ENCODE results near the gene RPS4Y2. TPM values are rescaled to one million over a fixed set of nuclear protein-coding genes. Genes with fewer than 3 reads are reported as not detected.
A peak's percentile ranks its signal among the peaks of the same experiment; 100 is the strongest.

The RPS4Y2 gene
- total and polyA plus RNA-seq, 2 donors (not counting 1 experiment from before 2014, with no cell fraction given), result 0.49 TPM; not detected in 1

DNA sequence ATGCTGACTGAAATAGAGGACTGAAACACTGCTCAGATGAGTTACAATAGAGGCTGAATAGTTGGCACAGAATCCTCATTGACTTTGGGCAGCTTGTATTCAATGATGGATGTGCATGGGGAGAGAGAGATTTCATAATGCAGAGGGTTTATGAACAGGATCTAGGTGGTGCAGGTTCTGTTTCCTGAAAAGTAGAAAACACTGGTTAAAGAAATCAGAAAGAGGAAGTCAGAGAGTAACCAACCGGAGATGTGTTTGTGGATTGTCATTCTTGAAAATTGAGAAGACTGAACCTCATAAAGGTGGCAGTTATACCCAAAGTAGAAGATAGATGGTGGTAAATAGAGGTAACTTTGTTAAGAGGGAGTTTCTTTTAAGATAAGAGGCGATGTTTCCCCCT, 8.0 kb downstream of the RPS4Y2 start:
- Histone ChIP-seq H3K9ac (ENCODE audit: low read length) (no peak overlapping the region), H3K27me3 (replicated peaks in 1 of 4; ENCODE audit: control extremely low read depth in 1 of 4, control insufficient read depth in 3 of 4, insufficient read depth in 4 of 4, low read length in 3 of 4) (no peaks in the 10 kb centered on the region), H3K79me2 (ENCODE audit: control insufficient read depth, insufficient read depth, low read length) (no peaks in the 10 kb centered on the region), H3K4me2 (replicated peaks; ENCODE audit: low read depth, low read length, poor library complexity, severe bottlenecking) (no peak overlapping the region), H3K27ac (ENCODE audit: low read length in 2 of 2) (peak overlapping the region in 1 of 2 donors; percentile 62), H3K9me3 (ENCODE audit: control extremely low read depth in 1 of 3, control insufficient read depth in 2 of 3, insufficient read depth in 1 of 3, low read length in 2 of 3) (peaks cover 0 to 2% (median 0%) of the 10 kb centered on the region in 3 donors), H3K4me1 (ENCODE audit: control insufficient read depth in 2 of 2, insufficient read depth in 2 of 2, low read length in 2 of 2) (peaks cover 0 to 67% of the 10 kb centered on the region in 2 donors), H3K4me3 (ENCODE audit: control extremely low read depth in 1 of 5, extremely low read depth in 1 of 5, insufficient read depth in 1 of 5, low read depth in 2 of 5, low read length in 4 of 5) (no peak overlapping the region), H3K36me3 (replicated peaks in 1 of 2; ENCODE audit: control extremely low read depth in 1 of 2, control insufficient read depth in 1 of 2, extremely low read depth in 1 of 2, insufficient read depth in 2 of 2, low read length in 1 of 2) (no peaks in the 10 kb centered on the region), H4K20me1 (ENCODE audit: control insufficient read depth, insufficient read depth, low read length, poor library complexity, severe bottlenecking) (no peaks in the 10 kb centered on the region), H2AFZ (ENCODE audit: insufficient read depth, low read depth, low read length, poor library complexity, severe bottlenecking) (no peak overlapping the region)
- Mint-ChIP-seq H3K27ac (peak overlapping the region; percentile 90), H3K9me3 (ENCODE audit: insufficient read depth) (peaks cover 5% of the 10 kb centered on the region), H3K27me3 (no peaks in the 10 kb centered on the region), H3K4me3 (peak overlapping the region; percentile 62), H3K4me1 (peaks cover 68% of the 10 kb centered on the region)
- no CpG with 5 or more reads among the region's 2 CpGs for WGBS (ENCODE audit: insufficient coverage)
- ChIA-PET POLR2A (no interaction called here), CTCF (interaction anchor here (1.3 kb wide), 1 partner anchor 17 kb away, joined by 3 read pairs; no protein-coding TSS in a partner anchor)
- no peak for TF ChIP-seq EZH2 (IDR thresholded peaks at IDR 0.05; ENCODE audit: borderline replicate concordance, insufficient read depth, low read depth, low read length, poor library complexity, severe bottlenecking)
- TF ChIP-seq CTCF (IDR thresholded peaks at IDR 0.05), result peak; percentile 26
- ATAC-seq (ENCODE audit: low read depth) (peak; percentile 85), DNase-seq (peak; percentile 70)
- intact Hi-C loops (cut with micrococcal nuclease), result loop anchor here (5.0 to 10.0 kb wide), 4 partner anchors 33 to 491 kb away; no protein-coding TSS in a partner anchor

- POLR2A ChIA-PET, result interaction anchor here (0.7 kb wide), 1 partner anchor 17 kb away, joined by 3 read pairs; no protein-coding TSS in a partner anchor
- Mint-ChIP-seq H3K9me3 (ENCODE audit: insufficient read depth) (peaks cover 5% of the 10 kb centered on the region), H3K27me3 (no peaks in the 10 kb centered on the region), H3K27ac (peak overlapping the region; percentile 37), H3K4me3 (no peak overlapping the region), H3K4me1 (peaks cover 75% of the 10 kb centered on the region)
- H3K4me3 ChIP-seq (ENCODE audit: control extremely low read depth in 1 of 5, extremely low read depth in 1 of 5, insufficient read depth in 1 of 5, low read depth in 2 of 5, low read length in 4 of 5), result no peak overlapping the region
- CTCF ChIA-PET, result interaction anchor here (0.9 to 1.2 kb wide), 2 partner anchors 44 to 496 kb away, joined by 3 read pairs; no protein-coding TSS in a partner anchor
- H3K27ac ChIP-seq (ENCODE audit: low read length in 2 of 2), result peak overlapping the region in 1 of 2 donors; percentile 62
- H3K27me3 ChIP-seq (replicated peaks in 1 of 4; ENCODE audit: control extremely low read depth in 1 of 4, control insufficient read depth in 3 of 4, insufficient read depth in 4 of 4, low read length in 3 of 4), result no peaks in the 10 kb centered on the region
- no peaks in the 10 kb centered on the region for H3K36me3 ChIP-seq (replicated peaks in 1 of 2; ENCODE audit: control extremely low read depth in 1 of 2, control insufficient read depth in 1 of 2, extremely low read depth in 1 of 2, insufficient read depth in 2 of 2, low read length in 1 of 2)
- TF ChIP-seq EZH2 (IDR thresholded peaks at IDR 0.05; ENCODE audit: borderline replicate concordance, insufficient read depth, low read depth, low read length, poor library complexity, severe bottlenecking) (no peak), CTCF (IDR thresholded peaks at IDR 0.05) (no peak)
- no CpG with 5 or more reads among the region's 2 CpGs for WGBS (ENCODE audit: insufficient coverage)
- H4K20me1 ChIP-seq (ENCODE audit: control insufficient read depth, insufficient read depth, low read length, poor library complexity, severe bottlenecking), result no peaks in the 10 kb centered on the region
- no peaks in the 10 kb centered on the region for H3K79me2 ChIP-seq (ENCODE audit: control insufficient read depth, insufficient read depth, low read length)
- H3K9me3 ChIP-seq (ENCODE audit: control extremely low read depth in 1 of 3, control insufficient read depth in 2 of 3, insufficient read depth in 1 of 3, low read length in 2 of 3), result peaks cover 0 to 2% (median 0%) of the 10 kb centered on the region in 3 donors
- no peak for ATAC-seq (ENCODE audit: low read depth)
- intact Hi-C loops (cut with micrococcal nuclease), result loop anchor here (10.0 kb wide), 3 partner anchors 130 to 490 kb away; no protein-coding TSS in a partner anchor
- peaks cover 0 to 79% of the 10 kb centered on the region in 2 donors for H3K4me1 ChIP-seq (ENCODE audit: control insufficient read depth in 2 of 2, insufficient read depth in 2 of 2, low read length in 2 of 2)
- no peak overlapping the region for H3K9ac ChIP-seq (ENCODE audit: low read length)
- no peak overlapping the region for H2AFZ ChIP-seq (ENCODE audit: insufficient read depth, low read depth, low read length, poor library complexity, severe bottlenecking)
- no peak for DNase-seq
- H3K4me2 ChIP-seq (replicated peaks; ENCODE audit: low read depth, low read length, poor library complexity, severe bottlenecking), result no peak overlapping the region
Observed at GRCh38 chrY:20765117-20765516, 9.2 kb downstream of the RPS4Y2 start.
